HCT116 (cell line): ENCODE data around the gene TSPAN3. TPM values are rescaled to one million over a fixed set of nuclear protein-coding genes. Genes with fewer than 3 reads are reported as not detected.

ENCODE experiments used
- ATAC-seq: fragments of 200-7000 bp; cut with Tn5 transposase; 2 replicates; pipeline ENCODE4 v1.9.1; 2020; ENCODE audit warnings: mild to moderate bottlenecking, moderate library complexity
- BruUV-seq: library from RNA; stranded (reverse); fragments of 400-500 nt; replicated peaks from 2 replicates; lab custom pipeline; 2021; lab: Mats Ljungman, UMichigan
- CTCF ChIA-PET: fragments of 300-600 bp; sonication (Branson Sonifier 250); formaldehyde crosslinking; loops from one replicate; lab custom pipeline; 2021; ENCODE audit warnings: antibody characterized with exemption; lab: Charles Lee
- POLR2A ChIA-PET: fragments of 300-600, 350-600 bp; sonication (Branson Sonifier 250); formaldehyde crosslinking; loops from one replicate; lab custom pipeline; 2021; ENCODE audit warnings: antibody characterized with exemption; lab: Charles Lee
- RAD21 ChIA-PET, 2 experiments: fragments of 300-600 bp; sonication (Branson Sonifier 250); formaldehyde crosslinking; loops; one replicate each; lab custom pipeline; 2023; ENCODE audit warnings: low total read pairs in 2 of 2; ENCODE audit not compliant: uncharacterized antibody in 2 of 2, unreplicated experiment in 2 of 2, low non-redundant PET in 1 of 2; lab: Charles Lee
- DNase-seq: peaks from one replicate; pipeline ENCODE4 v3.0.0-alpha.2; 2010; ENCODE audit warnings: low read depth, low spot score
- H2AFZ ChIP-seq: fragments of 200-600 bp; shearing (Covaris generic), sonication (generic); 2 replicates; pipeline ENCODE4 v1.6.1; 2017; ENCODE audit warnings: low read depth, mixed run types, mixed read lengths, antibody characterized with exemption, low read length; ENCODE audit not compliant: poor library complexity, severe bottlenecking
- H3K27ac ChIP-seq: 2 replicates; pipeline ENCODE4 v1.5.1; 2012; ENCODE audit warnings: low read depth, low read length
- H3K27me3 ChIP-seq: fragments of 200-600 bp; sonication (generic); 2 replicates; pipeline ENCODE4 v1.6.1; 2016; ENCODE audit warnings: mixed run types, low read length, mixed read lengths; ENCODE audit not compliant: insufficient read depth
- H3K36me3 ChIP-seq, 2 experiments: fragments of 200-500 bp in 1 of 2; fragments of 200-600 bp in 1 of 2; sonication (Bioruptor generic) in 1 of 2; sonication (generic) in 1 of 2; 2 replicates each; pipeline versions ENCODE4 v1.5.1 to v1.6.1; 2014 to 2016; ENCODE audit warnings: low read length in 2 of 2, inconsistent platforms in 1 of 2, mixed read lengths in 1 of 2, mixed run types in 1 of 2; ENCODE audit not compliant: insufficient read depth in 2 of 2, control insufficient read depth in 1 of 2
- H3K4me1 ChIP-seq, 2 experiments: fragments of 200-600 bp in 1 of 2; sonication (generic) in 1 of 2; 2 replicates each; pipeline versions ENCODE4 v1.5.1 to v1.6.1; 2012 to 2017; ENCODE audit warnings: low read length in 2 of 2, inconsistent platforms in 1 of 2, mild to moderate bottlenecking in 1 of 2, mixed read lengths in 1 of 2, mixed run types in 1 of 2, moderate library complexity in 1 of 2; ENCODE audit not compliant: insufficient read depth in 2 of 2, control insufficient read depth in 1 of 2
- H3K4me2 ChIP-seq: fragments of 200-600 bp; sonication (generic); 2 replicates; pipeline ENCODE4 v1.6.1; 2017; ENCODE audit warnings: mixed run types, low read length, mixed read lengths
- H3K4me3 ChIP-seq, 2 experiments: fragments of 200-600 bp in 1 of 2; sonication (generic) in 1 of 2; replicated peaks in 1 of 2; 2 replicates each; pipeline ENCODE4 v1.5.1; 2011 to 2016; ENCODE audit warnings: low read length in 2 of 2, control low read depth in 1 of 2, low read depth in 1 of 2, mild to moderate bottlenecking in 1 of 2, mixed read lengths in 1 of 2, mixed run types in 1 of 2
- H3K79me2 ChIP-seq: fragments of 200-600 bp; sonication (generic); 2 replicates; pipeline ENCODE4 v1.6.1; 2017; ENCODE audit warnings: mild to moderate bottlenecking, mixed run types, low read length, moderate library complexity, mixed read lengths; ENCODE audit not compliant: insufficient read depth
- H3K9ac ChIP-seq: fragments of 200-600 bp; sonication (generic); 2 replicates; pipeline ENCODE4 v1.6.1; 2016; ENCODE audit warnings: low read length, mixed read lengths
- H3K9me2 ChIP-seq: fragments of 200-600 bp; sonication (generic), shearing (Covaris generic); 2 replicates; pipeline ENCODE4 v1.6.1; 2017; ENCODE audit warnings: mixed run types, mild to moderate bottlenecking, moderate library complexity; ENCODE audit not compliant: insufficient read depth
- H3K9me3 ChIP-seq, 2 experiments: fragments of 200-500 bp in 1 of 2; fragments of 200-600 bp in 1 of 2; sonication (Bioruptor generic) in 1 of 2; sonication (generic) in 1 of 2; 2 replicates each; pipeline ENCODE4 v1.6.1; 2014 to 2017; ENCODE audit warnings: low read length in 2 of 2, mixed read lengths in 2 of 2, inconsistent platforms in 1 of 2, low read depth in 1 of 2, mild to moderate bottlenecking in 1 of 2, mixed run types in 1 of 2, moderate library complexity in 1 of 2; ENCODE audit not compliant: control insufficient read depth in 1 of 2, insufficient read depth in 1 of 2
- H4K20me1 ChIP-seq: fragments of 200-600 bp; sonication (generic), shearing (Covaris generic); 2 replicates; pipeline ENCODE4 v1.6.1; 2017; ENCODE audit warnings: mixed run types, mild to moderate bottlenecking, moderate library complexity; ENCODE audit not compliant: insufficient read depth
- ATF3 ChIP-seq: IDR thresholded peaks from 2 replicates; pipeline ENCODE4 v1.6.1; 2012
- CBX3 ChIP-seq: IDR thresholded peaks from 2 replicates; pipeline ENCODE4 v1.6.1; 2012; ENCODE audit warnings: low read depth
- CTCF ChIP-seq, 3 experiments: fragments of 200-600 bp in 1 of 3; sonication (generic) in 1 of 3; IDR thresholded peaks in 2 of 3; conservative IDR thresholded peaks in 1 of 3; 2 replicates each; pipeline ENCODE4 v1.5.1; 2012 to 2017; ENCODE audit warnings: low read depth in 2 of 3, low read length in 2 of 3, antibody characterized with exemption in 1 of 3, borderline replicate concordance in 1 of 3, control low read depth in 1 of 3, mild to moderate bottlenecking in 1 of 3, mixed read lengths in 1 of 3, mixed run types in 1 of 3, moderate library complexity in 1 of 3; ENCODE audit not compliant: insufficient read depth in 1 of 3
- EGR1 ChIP-seq: IDR thresholded peaks from 2 replicates; pipeline ENCODE4 v1.6.1; 2012; ENCODE audit warnings: low read depth
- ELF1 ChIP-seq: IDR thresholded peaks from 2 replicates; pipeline ENCODE4 v1.6.1; 2012; ENCODE audit warnings: low read depth, borderline replicate concordance
- EZH2 ChIP-seq: fragments of 200-600 bp; sonication (generic); IDR thresholded peaks from 2 replicates; pipeline ENCODE4 v1.6.1; 2017; ENCODE audit warnings: antibody characterized with exemption, mixed run types
- EZH2phosphoT487 ChIP-seq: fragments of 200-600 bp; IDR thresholded peaks from 2 replicates; pipeline ENCODE4 v1.6.1; 2018; ENCODE audit warnings: antibody characterized with exemption, borderline replicate concordance
- FOSL1 ChIP-seq: IDR thresholded peaks from 2 replicates; pipeline ENCODE4 v1.6.1; 2012; ENCODE audit warnings: low read depth
- MAX ChIP-seq: IDR thresholded peaks from 2 replicates; pipeline ENCODE4 v1.6.1; 2012
- POLR2A ChIP-seq: IDR thresholded peaks from 2 replicates; pipeline ENCODE4 v1.7.0; 2011; ENCODE audit warnings: borderline replicate concordance; ENCODE audit not compliant: insufficient read depth, insufficient read length; ENCODE audit errors: extremely low read depth
- POLR2AphosphoS5 ChIP-seq: IDR thresholded peaks from 2 replicates; pipeline ENCODE4 v1.6.1; 2011; ENCODE audit warnings: mild to moderate bottlenecking, low read depth, low read length, moderate library complexity
- RAD21 ChIP-seq: IDR thresholded peaks from 2 replicates; pipeline ENCODE4 v1.6.1; 2012; ENCODE audit warnings: low read depth, mild to moderate bottlenecking
- SIN3A ChIP-seq: IDR thresholded peaks from 2 replicates; pipeline ENCODE4 v1.6.1; 2012; ENCODE audit warnings: low read depth
- SRF ChIP-seq: IDR thresholded peaks from 2 replicates; pipeline ENCODE4 v1.6.1; 2012; ENCODE audit warnings: low read depth
- YY1 ChIP-seq: IDR thresholded peaks from 2 replicates; pipeline ENCODE4 v1.6.1; 2011; ENCODE audit warnings: low read length, low read depth, moderate library complexity, mild to moderate bottlenecking; ENCODE audit not compliant: insufficient replicate concordance; ENCODE audit errors: extremely low read depth
- ZNF274 ChIP-seq: fragments of 200-500 bp; sonication (Bioruptor generic); IDR thresholded peaks from 2 replicates; pipeline ENCODE4 v1.6.1; 2014; ENCODE audit warnings: mild to moderate bottlenecking, low read depth, low read length, inconsistent platforms
- intact Hi-C: fragments of 100-400 bp; cut with micrococcal nuclease; formaldehyde crosslinking; loops from 2 replicates; pipeline ENCODE4 v1.10.0; 2022
- total RNA-seq: library from RNA; stranded (reverse); gene quantifications from one replicate; pipeline ENCODE4 v1.2.1, GENCODE V29; 2021; ENCODE audit not compliant: unreplicated experiment
- TF ChIP-seq, protein P1 (sequence below): IDR thresholded peaks from 2 replicates; pipeline ENCODE4 v1.6.1; 2011; ENCODE audit warnings: mild to moderate bottlenecking, low read length, moderate library complexity; ENCODE audit not compliant: insufficient replicate concordance; ENCODE audit errors: extremely low read depth
- TF ChIP-seq, protein P2 (sequence below): IDR thresholded peaks from 2 replicates; pipeline ENCODE4 v1.6.1; 2012; ENCODE audit warnings: low read depth

The TSPAN3 gene
- total RNA-seq, 1 experiment from 2014 or later = 140 TPM

GRCh38 chr15:77020348-77021087 lies 50.4 kb downstream of the TSPAN3 start:
- H3K27me3 ChIP-seq = no peaks in the 10 kb centered on the region
- BruUV-seq = no TSS peak
- CTCF ChIA-PET = no interaction called here
- ATAC-seq = no peak
- no peaks in the 10 kb centered on the region for H3K9me2 ChIP-seq
- POLR2A ChIA-PET = no interaction called here
- H3K27ac ChIP-seq = no peak overlapping the region
- H4K20me1 ChIP-seq = no peaks in the 10 kb centered on the region
- DNase-seq = no peak
- no peak overlapping the region for H3K9ac ChIP-seq
- RAD21 ChIA-PET = no interaction called here
- H3K4me2 ChIP-seq = no peak overlapping the region
- H3K4me3 ChIP-seq = no peak overlapping the region
- no peaks in the 10 kb centered on the region for H3K36me3 ChIP-seq
- no peaks in the 10 kb centered on the region for H3K9me3 ChIP-seq
- no peak overlapping the region for H2AFZ ChIP-seq
- no peaks in the 10 kb centered on the region for H3K4me1 ChIP-seq
- TF ChIP-seq SRF (no peak), CBX3 (no peak), YY1 (no peak), POLR2A (no peak), SIN3A (no peak), ZNF274 (no peak), MAX (no peak), EZH2 (no peak), ELF1 (no peak), CTCF (IDR thresholded peaks at IDR 0.05 in 2 of 3, conservative IDR thresholded peaks at IDR 0.05 in 1 of 3; ENCODE audit: borderline replicate concordance in 1 of 3, insufficient read depth in 1 of 3, low read depth in 2 of 3, low read length in 2 of 3) (no peak), RAD21 (no peak), POLR2AphosphoS5 (no peak), EZH2phosphoT487 (no peak), ATF3 (no peak), FOSL1 (no peak), EGR1 (no peak)
- TF ChIP-seq, protein P1, sequence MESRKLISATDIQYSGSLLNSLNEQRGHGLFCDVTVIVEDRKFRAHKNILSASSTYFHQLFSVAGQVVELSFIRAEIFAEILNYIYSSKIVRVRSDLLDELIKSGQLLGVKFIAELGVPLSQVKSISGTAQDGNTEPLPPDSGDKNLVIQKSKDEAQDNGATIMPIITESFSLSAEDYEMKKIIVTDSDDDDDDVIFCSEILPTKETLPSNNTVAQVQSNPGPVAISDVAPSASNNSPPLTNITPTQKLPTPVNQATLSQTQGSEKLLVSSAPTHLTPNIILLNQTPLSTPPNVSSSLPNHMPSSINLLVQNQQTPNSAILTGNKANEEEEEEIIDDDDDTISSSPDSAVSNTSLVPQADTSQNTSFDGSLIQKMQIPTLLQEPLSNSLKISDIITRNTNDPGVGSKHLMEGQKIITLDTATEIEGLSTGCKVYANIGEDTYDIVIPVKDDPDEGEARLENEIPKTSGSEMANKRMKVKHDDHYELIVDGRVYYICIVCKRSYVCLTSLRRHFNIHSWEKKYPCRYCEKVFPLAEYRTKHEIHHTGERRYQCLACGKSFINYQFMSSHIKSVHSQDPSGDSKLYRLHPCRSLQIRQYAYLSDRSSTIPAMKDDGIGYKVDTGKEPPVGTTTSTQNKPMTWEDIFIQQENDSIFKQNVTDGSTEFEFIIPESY = no peak
- TF ChIP-seq, protein P2, sequence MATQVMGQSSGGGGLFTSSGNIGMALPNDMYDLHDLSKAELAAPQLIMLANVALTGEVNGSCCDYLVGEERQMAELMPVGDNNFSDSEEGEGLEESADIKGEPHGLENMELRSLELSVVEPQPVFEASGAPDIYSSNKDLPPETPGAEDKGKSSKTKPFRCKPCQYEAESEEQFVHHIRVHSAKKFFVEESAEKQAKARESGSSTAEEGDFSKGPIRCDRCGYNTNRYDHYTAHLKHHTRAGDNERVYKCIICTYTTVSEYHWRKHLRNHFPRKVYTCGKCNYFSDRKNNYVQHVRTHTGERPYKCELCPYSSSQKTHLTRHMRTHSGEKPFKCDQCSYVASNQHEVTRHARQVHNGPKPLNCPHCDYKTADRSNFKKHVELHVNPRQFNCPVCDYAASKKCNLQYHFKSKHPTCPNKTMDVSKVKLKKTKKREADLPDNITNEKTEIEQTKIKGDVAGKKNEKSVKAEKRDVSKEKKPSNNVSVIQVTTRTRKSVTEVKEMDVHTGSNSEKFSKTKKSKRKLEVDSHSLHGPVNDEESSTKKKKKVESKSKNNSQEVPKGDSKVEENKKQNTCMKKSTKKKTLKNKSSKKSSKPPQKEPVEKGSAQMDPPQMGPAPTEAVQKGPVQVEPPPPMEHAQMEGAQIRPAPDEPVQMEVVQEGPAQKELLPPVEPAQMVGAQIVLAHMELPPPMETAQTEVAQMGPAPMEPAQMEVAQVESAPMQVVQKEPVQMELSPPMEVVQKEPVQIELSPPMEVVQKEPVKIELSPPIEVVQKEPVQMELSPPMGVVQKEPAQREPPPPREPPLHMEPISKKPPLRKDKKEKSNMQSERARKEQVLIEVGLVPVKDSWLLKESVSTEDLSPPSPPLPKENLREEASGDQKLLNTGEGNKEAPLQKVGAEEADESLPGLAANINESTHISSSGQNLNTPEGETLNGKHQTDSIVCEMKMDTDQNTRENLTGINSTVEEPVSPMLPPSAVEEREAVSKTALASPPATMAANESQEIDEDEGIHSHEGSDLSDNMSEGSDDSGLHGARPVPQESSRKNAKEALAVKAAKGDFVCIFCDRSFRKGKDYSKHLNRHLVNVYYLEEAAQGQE = no peak
- TF ChIP-seq, all 23 proteins: peak for 0
- no peaks in the 10 kb centered on the region for H3K79me2 ChIP-seq
- intact Hi-C loops = loop anchor here (5.0 kb wide), 1 partner anchor 802 kb away; no protein-coding TSS in a partner anchor
